Trophoblast cell (in vitro differentiated cells and primary cell): ENCODE results near the gene PRR12.

Experiments
- DNase-seq, 2 donors: peaks; one replicate each; pipeline ENCODE4 v3.0.0-alpha.2; 2016
- H2AFZ ChIP-seq: 2 replicates; pipeline ENCODE4 v1.6.1; 2013; ENCODE audit warnings: low read length, moderate library complexity, mild to moderate bottlenecking; ENCODE audit not compliant: insufficient read depth, poor library complexity
- H2AK5ac ChIP-seq: 2 replicates; pipeline ENCODE4 v1.6.1; 2013; ENCODE audit warnings: mild to moderate bottlenecking, low read length
- H2BK120ac ChIP-seq: 2 replicates; pipeline ENCODE4 v1.6.1; 2013; ENCODE audit warnings: low read length, mild to moderate bottlenecking, moderate library complexity; ENCODE audit not compliant: insufficient read depth, poor library complexity
- H2BK12ac ChIP-seq: 2 replicates; pipeline ENCODE4 v1.6.1; 2013; ENCODE audit warnings: mild to moderate bottlenecking, low read length, moderate library complexity
- H2BK5ac ChIP-seq: 2 replicates; pipeline ENCODE4 v1.6.1; 2013; ENCODE audit warnings: low read length, low read depth, moderate library complexity, mild to moderate bottlenecking; ENCODE audit not compliant: poor library complexity
- H3K14ac ChIP-seq: 2 replicates; pipeline ENCODE4 v1.6.1; 2013; ENCODE audit warnings: mild to moderate bottlenecking, low read length
- H3K18ac ChIP-seq: 2 replicates; pipeline ENCODE4 v1.6.1; 2013; ENCODE audit warnings: mild to moderate bottlenecking, low read length
- H3K23ac ChIP-seq: 2 replicates; pipeline ENCODE4 v1.6.1; 2013; ENCODE audit warnings: low read length
- H3K27ac ChIP-seq: 2 replicates; pipeline ENCODE4 v1.5.1; 2013; ENCODE audit warnings: low read depth, mild to moderate bottlenecking, inconsistent platforms, low read length, moderate library complexity
- H3K27me3 ChIP-seq: 2 replicates; pipeline ENCODE4 v1.6.1; 2013; ENCODE audit warnings: inconsistent platforms, mild to moderate bottlenecking, low read length, moderate library complexity; ENCODE audit not compliant: insufficient read depth
- H3K36me3 ChIP-seq, 2 experiments: 1 replicate in 1 of 2; 2 replicates in 1 of 2; pipeline ENCODE4 v1.6.1; 2013; ENCODE audit warnings: low read length in 2 of 2, mild to moderate bottlenecking in 2 of 2, moderate library complexity in 1 of 2; ENCODE audit not compliant: insufficient read depth in 2 of 2, control insufficient read depth in 1 of 2
- H3K4ac ChIP-seq: 2 replicates; pipeline ENCODE4 v1.6.1; 2013; ENCODE audit warnings: low read depth, mild to moderate bottlenecking, low read length, moderate library complexity
- H3K4me1 ChIP-seq, 2 experiments: 1 replicate in 1 of 2; 2 replicates in 1 of 2; pipeline ENCODE4 v1.6.1; 2013; ENCODE audit warnings: low read length in 2 of 2, mild to moderate bottlenecking in 2 of 2, moderate library complexity in 1 of 2; ENCODE audit not compliant: insufficient read depth in 2 of 2, control insufficient read depth in 1 of 2
- H3K4me2 ChIP-seq: 2 replicates; pipeline ENCODE4 v1.6.1; 2013; ENCODE audit warnings: inconsistent platforms, mild to moderate bottlenecking, low read length, moderate library complexity
- H3K4me3 ChIP-seq: 2 replicates; pipeline ENCODE4 v1.5.1; 2013; ENCODE audit warnings: mild to moderate bottlenecking, low read depth, low read length, inconsistent platforms
- H3K79me1 ChIP-seq: one replicate; pipeline ENCODE4 v1.6.1; 2013; ENCODE audit warnings: low read length
- H3K79me2 ChIP-seq: 2 replicates; pipeline ENCODE4 v1.6.1; 2013; ENCODE audit warnings: low read length, mild to moderate bottlenecking; ENCODE audit not compliant: control insufficient read depth, insufficient read depth, poor library complexity
- H3K9ac ChIP-seq: 2 replicates; pipeline ENCODE4 v1.6.1; 2013; ENCODE audit warnings: mild to moderate bottlenecking, low read length
- H3K9me3 ChIP-seq: 2 replicates; pipeline ENCODE4 v1.6.1; 2013; ENCODE audit warnings: low read depth, mild to moderate bottlenecking, control low read depth, inconsistent platforms, low read length; ENCODE audit not compliant: insufficient read depth
- H4K12ac ChIP-seq: 2 replicates; pipeline ENCODE4 v1.6.1; 2013; ENCODE audit warnings: low read depth, mild to moderate bottlenecking, low read length, moderate library complexity
- H4K8ac ChIP-seq: 2 replicates; pipeline ENCODE4 v1.6.1; 2013; ENCODE audit warnings: low read depth, mild to moderate bottlenecking, low read length, moderate library complexity
- H4K91ac ChIP-seq: one replicate; pipeline ENCODE4 v1.6.1; 2013; ENCODE audit warnings: low read depth, mild to moderate bottlenecking, low read length, moderate library complexity
- WGBS: extraction: QIAGEN DNeasy Blood & Tissue Kit; methylation state at CpG from one replicate; pipeline ENCODE4 v1.1.7; 2013; ENCODE audit warnings: missing lambda C conversion rate; ENCODE audit not compliant: insufficient read length, insufficient coverage; ENCODE audit errors: extremely low coverage; 5-methylcytosine and 5-hydroxymethylcytosine counted together

PRR12 gene

GRCh38 chr19:49551531-49551930, 39.5 kb upstream of the PRR12 start:
- DNase-seq, result no peak
- Histone ChIP-seq H2BK12ac (no peak overlapping the region), H3K23ac (no peak overlapping the region), H3K4ac (no peak overlapping the region), H3K36me3 (peaks cover 15 to 18% of the 10 kb centered on the region in 2 experiments), H3K79me1 (no peaks in the 10 kb centered on the region), H3K9ac (no peak overlapping the region), H4K8ac (no peak overlapping the region), H3K27ac (no peak overlapping the region), H3K27me3 (no peaks in the 10 kb centered on the region), H4K91ac (no peak overlapping the region), H3K9me3 (peaks cover 3% of the 10 kb centered on the region), H2BK120ac (no peak overlapping the region), H3K18ac (no peak overlapping the region), H4K12ac (no peak overlapping the region), H3K4me2 (no peak overlapping the region), H2AK5ac (no peak overlapping the region), H3K14ac (no peak overlapping the region), H2AFZ (no peak overlapping the region), H2BK5ac (no peak overlapping the region), H3K79me2 (no peaks in the 10 kb centered on the region), H3K4me3 (no peak overlapping the region), H3K4me1 (peaks cover 4% of the 10 kb centered on the region in 2 experiments)
- no CpG with 5 or more reads among the region's 7 CpGs for WGBS

- WGBS, result no CpG with 5 or more reads among the region's 11 CpGs
Observed at GRCh38 chr19:49552749-49553148, 38.2 kb upstream of the PRR12 start.

GRCh38 chr19:49553451-49554271, 37.3 kb upstream of the PRR12 start:
- Histone ChIP-seq H3K4me2 (no peak overlapping the region), H3K27me3 (no peaks in the 10 kb centered on the region), H3K18ac (no peak overlapping the region), H2BK120ac (no peak overlapping the region), H3K27ac (no peak overlapping the region), H3K4ac (no peak overlapping the region), H4K8ac (no peak overlapping the region), H2BK5ac (no peak overlapping the region), H3K4me3 (no peak overlapping the region), H2AFZ (no peak overlapping the region), H3K36me3 (peaks cover 33 to 35% of the 10 kb centered on the region in 2 experiments), H3K23ac (no peak overlapping the region), H3K79me2 (no peaks in the 10 kb centered on the region), H4K91ac (no peak overlapping the region), H3K79me1 (no peaks in the 10 kb centered on the region), H2BK12ac (no peak overlapping the region), H2AK5ac (no peak overlapping the region), H4K12ac (no peak overlapping the region), H3K9ac (no peak overlapping the region), H3K4me1 (peaks cover 6 to 10% of the 10 kb centered on the region in 2 experiments), H3K9me3 (peaks cover 8% of the 10 kb centered on the region), H3K14ac (no peak overlapping the region)
- WGBS, result no CpG with 5 or more reads among the region's 10 CpGs
- DNase-seq, result peak in 1 of 2 donors; percentile 22

More at GRCh38 chr19:49552749-49553148, 38.2 kb upstream of the PRR12 start:
- H3K4me3 ChIP-seq, result no peak overlapping the region
- H3K79me2 ChIP-seq, result no peaks in the 10 kb centered on the region
- no peak overlapping the region for H3K4me2 ChIP-seq
- H3K79me1 ChIP-seq, result no peaks in the 10 kb centered on the region
- H2BK5ac ChIP-seq, result no peak overlapping the region
- H3K9me3 ChIP-seq, result peaks cover 6% of the 10 kb centered on the region
- no peak overlapping the region for H4K8ac ChIP-seq
- no peak overlapping the region for H2AK5ac ChIP-seq
- no peak overlapping the region for H3K14ac ChIP-seq
- peaks cover 6 to 10% of the 10 kb centered on the region in 2 experiments for H3K4me1 ChIP-seq
- H3K36me3 ChIP-seq, result peaks cover 27 to 29% of the 10 kb centered on the region in 2 experiments
- H4K12ac ChIP-seq, result no peak overlapping the region
- H3K9ac ChIP-seq, result no peak overlapping the region
- H4K91ac ChIP-seq, result no peak overlapping the region
- no peak overlapping the region for H3K23ac ChIP-seq
- no peak overlapping the region for H2BK120ac ChIP-seq
- no peak overlapping the region for H3K27ac ChIP-seq
- H2BK12ac ChIP-seq, result no peak overlapping the region
- no peak overlapping the region for H2AFZ ChIP-seq
- no peak for DNase-seq
- H3K18ac ChIP-seq, result no peak overlapping the region
- no peaks in the 10 kb centered on the region for H3K27me3 ChIP-seq
- no peak overlapping the region for H3K4ac ChIP-seq

- Histone ChIP-seq H2AFZ (no peak overlapping the region), H3K79me2 (no peaks in the 10 kb centered on the region), H3K4me3 (no peak overlapping the region), H3K27ac (no peak overlapping the region), H3K4me1 (peaks cover 6 to 10% of the 10 kb centered on the region in 2 experiments), H2AK5ac (no peak overlapping the region), H4K12ac (no peak overlapping the region), H3K14ac (no peak overlapping the region), H3K23ac (no peak overlapping the region), H3K4me2 (no peak overlapping the region), H3K79me1 (no peaks in the 10 kb centered on the region), H2BK12ac (no peak overlapping the region), H3K27me3 (no peaks in the 10 kb centered on the region), H4K91ac (no peak overlapping the region), H4K8ac (no peak overlapping the region), H2BK120ac (no peak overlapping the region), H3K9me3 (peaks cover 8% of the 10 kb centered on the region), H3K9ac (no peak overlapping the region), H3K4ac (no peak overlapping the region), H3K36me3 (peaks cover 43% of the 10 kb centered on the region in 2 experiments), H3K18ac (no peak overlapping the region), H2BK5ac (no peak overlapping the region)
- peak in 1 of 2 donors; percentile 34 for DNase-seq
- no CpG with 5 or more reads among the region's 17 CpGs for WGBS
Observed at GRCh38 chr19:49554701-49555181, 36.2 kb upstream of the PRR12 start.
